Measurements from ENCODE around the gene ZBTB43.
"Not testable (repeated sequence)": the region's sequence is repeated elsewhere in the genome, so short reads cannot be mapped to it uniquely, and the experiment has no call there.

ZBTB43 gene

GRCh38 chr9:126799034-126799433 lies 5.8 kb upstream of the ZBTB43 start:
- DNase-seq (ENCODE audit: low read depth, low spot score): no peak
- no peak overlapping the region for H3K9ac ChIP-seq (ENCODE audit: insufficient read length)
- no peak overlapping the region for H3K4me3 ChIP-seq
- H3K9me3 ChIP-seq (ENCODE audit: low read depth, low read length): no peaks in the 10 kb centered on the region
- no peak overlapping the region for H3K27ac ChIP-seq
- H3K36me3 ChIP-seq (ENCODE audit: insufficient read depth, low read length): no peaks in the 10 kb centered on the region
- no peak for TF ChIP-seq FOXP2 (optimal IDR thresholded peaks at IDR 0.05; ENCODE audit: control extremely low read depth, extremely low read length, insufficient read depth)
- TF ChIP-seq POLR2AphosphoS5 (IDR thresholded peaks at IDR 0.05; ENCODE audit: borderline replicate concordance, low read depth, low read length): no peak
- TF ChIP-seq EZH2 (IDR thresholded peaks at IDR 0.05): no peak

DNA sequence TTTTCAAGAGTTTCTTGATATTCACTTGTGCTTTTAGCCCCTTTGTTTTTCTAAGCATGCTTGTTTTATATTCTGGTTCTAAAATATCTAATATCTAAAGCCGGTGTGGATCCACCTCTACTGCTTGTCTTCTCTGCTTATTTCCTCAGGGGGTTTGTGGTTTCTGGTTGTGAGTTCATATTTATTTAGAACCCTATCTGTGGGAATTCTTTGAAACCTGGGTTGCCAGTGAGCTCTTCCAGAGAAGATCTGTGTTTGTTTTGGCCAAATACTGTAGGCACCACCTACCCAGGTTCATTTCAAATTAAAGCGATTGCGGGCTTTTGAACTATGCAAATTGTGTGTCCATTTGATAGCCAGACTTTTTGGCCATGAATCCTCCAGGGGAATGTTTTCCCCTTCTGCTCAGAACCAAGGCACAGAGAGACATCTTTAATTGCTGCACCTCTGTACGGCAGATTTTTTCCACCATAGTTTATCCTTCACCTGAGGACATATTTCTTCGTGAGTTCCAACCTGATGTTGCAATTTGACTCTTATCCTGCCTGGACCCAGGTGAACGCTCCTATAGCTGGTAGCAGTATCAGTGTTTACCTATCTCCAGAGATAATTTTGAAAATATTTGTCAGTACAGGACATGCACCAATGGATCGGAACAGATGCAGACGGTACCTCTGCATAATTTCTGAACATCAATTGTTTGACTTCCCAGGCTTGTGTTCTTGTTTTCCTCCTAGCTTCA lies 2.4 kb upstream of the ZBTB43 start:
- no peak overlapping the region for H3K9ac ChIP-seq (ENCODE audit: insufficient read length)
- H3K36me3 ChIP-seq (ENCODE audit: insufficient read depth, low read length): no peaks in the 10 kb centered on the region
- H3K9me3 ChIP-seq (ENCODE audit: low read depth, low read length): no peaks in the 10 kb centered on the region
- no peak overlapping the region for H3K4me3 ChIP-seq
- no peak for TF ChIP-seq POLR2AphosphoS5 (IDR thresholded peaks at IDR 0.05; ENCODE audit: borderline replicate concordance, low read depth, low read length)
- no peak for TF ChIP-seq FOXP2 (optimal IDR thresholded peaks at IDR 0.05; ENCODE audit: control extremely low read depth, extremely low read length, insufficient read depth)
- TF ChIP-seq EZH2 (IDR thresholded peaks at IDR 0.05): no peak
- no peak overlapping the region for H3K27ac ChIP-seq
- DNase-seq (ENCODE audit: low read depth, low spot score): no peak

- Histone ChIP-seq H3K4me3 (peak overlapping the region; percentile 80), H3K27ac (peak overlapping the region; percentile 59; the same call in 1 of the 2 replicates), H3K9me3 (ENCODE audit: low read depth, low read length) (no peaks in the 10 kb centered on the region), H3K9ac (ENCODE audit: insufficient read length) (peak overlapping the region; percentile 89), H3K36me3 (ENCODE audit: insufficient read depth, low read length) (peaks cover 5% of the 10 kb centered on the region)
- DNase-seq (ENCODE audit: low read depth, low spot score): no peak
- no peak for TF ChIP-seq EZH2 (IDR thresholded peaks at IDR 0.05)
- TF ChIP-seq POLR2AphosphoS5 (IDR thresholded peaks at IDR 0.05; ENCODE audit: borderline replicate concordance, low read depth, low read length): no peak
- TF ChIP-seq FOXP2 (optimal IDR thresholded peaks at IDR 0.05; ENCODE audit: control extremely low read depth, extremely low read length, insufficient read depth): no peak
Measured at GRCh38 chr9:126804198-126804695, 593 bp upstream of the ZBTB43 start.

DNA sequence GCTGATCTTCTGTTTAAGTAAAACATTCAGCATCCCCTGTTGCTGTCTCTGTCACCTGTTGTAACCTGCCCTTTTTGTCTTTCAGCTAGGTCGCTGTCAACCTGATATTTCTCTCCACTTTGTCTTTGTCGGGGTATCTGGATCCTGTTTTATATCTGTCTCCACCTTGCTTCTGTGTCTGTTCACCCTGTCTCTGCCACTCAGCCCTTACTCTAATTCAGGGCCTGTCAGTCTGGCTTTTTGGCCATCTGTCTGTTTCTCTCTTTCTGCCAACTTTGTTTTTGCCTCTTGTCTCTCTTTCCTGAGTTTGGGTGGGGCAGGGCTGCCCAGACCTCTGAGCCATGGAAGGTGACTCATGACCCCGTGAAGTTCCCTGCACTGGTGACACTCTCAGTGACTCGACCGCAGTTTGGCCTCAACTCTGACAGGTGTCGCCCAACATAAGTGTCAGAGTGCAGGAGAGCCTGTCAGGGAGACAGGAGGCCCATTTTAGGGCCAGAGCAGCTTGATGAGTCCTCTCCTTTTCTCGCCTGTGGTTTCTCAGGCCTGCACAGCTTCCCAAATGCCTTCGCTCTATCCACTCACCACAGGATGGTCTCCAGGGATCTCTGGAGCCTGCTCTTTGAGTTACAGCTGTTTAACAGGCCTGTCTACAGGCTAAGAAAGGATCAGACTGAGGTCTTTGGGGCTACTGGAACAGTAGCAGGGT lies 868 bp downstream of the ZBTB43 start:
- no peak for TF ChIP-seq POLR2AphosphoS5 (IDR thresholded peaks at IDR 0.05; ENCODE audit: borderline replicate concordance, low read depth, low read length)
- TF ChIP-seq FOXP2 (optimal IDR thresholded peaks at IDR 0.05; ENCODE audit: control extremely low read depth, extremely low read length, insufficient read depth): no peak
- TF ChIP-seq EZH2 (IDR thresholded peaks at IDR 0.05): no peak
- no peaks in the 10 kb centered on the region for H3K9me3 ChIP-seq (ENCODE audit: low read depth, low read length)
- H3K27ac ChIP-seq: 0 out of 2 replicates have a peak overlapping the region, but pooled peaks have one; percentile 2
- peak overlapping the region; percentile 80 for H3K4me3 ChIP-seq
- H3K9ac ChIP-seq (ENCODE audit: insufficient read length): peak overlapping the region; percentile 89
- peaks cover 9% of the 10 kb centered on the region for H3K36me3 ChIP-seq (ENCODE audit: insufficient read depth, low read length)
- DNase-seq (ENCODE audit: low read depth, low spot score): no peak

DNA sequence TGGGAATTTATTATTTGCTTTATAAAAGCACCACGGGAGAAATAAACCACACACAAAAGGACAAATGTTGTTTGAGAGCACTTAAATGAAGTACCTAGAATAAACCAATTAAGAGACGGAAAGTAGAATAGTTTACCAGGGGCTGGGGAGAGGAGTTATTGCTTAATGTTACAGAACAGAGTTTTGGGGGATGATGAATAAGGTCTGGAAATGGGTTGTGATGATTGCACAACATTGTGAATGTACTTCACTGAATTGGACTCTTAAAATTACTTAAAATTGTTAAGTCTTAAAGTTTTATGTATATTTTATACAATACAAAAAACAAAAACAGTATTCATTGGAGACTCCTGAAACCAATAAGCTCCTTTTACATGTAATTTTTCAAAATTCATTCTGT lies 1.5 kb downstream of the ZBTB43 start:
- no peak for TF ChIP-seq POLR2AphosphoS5 (IDR thresholded peaks at IDR 0.05; ENCODE audit: borderline replicate concordance, low read depth, low read length)
- no peak for TF ChIP-seq EZH2 (IDR thresholded peaks at IDR 0.05)
- TF ChIP-seq FOXP2 (optimal IDR thresholded peaks at IDR 0.05; ENCODE audit: control extremely low read depth, extremely low read length, insufficient read depth): no peak
- Histone ChIP-seq H3K4me3 (peak overlapping the region; percentile 80), H3K9me3 (ENCODE audit: low read depth, low read length) (no peaks in the 10 kb centered on the region), H3K36me3 (ENCODE audit: insufficient read depth, low read length) (peaks cover 12% of the 10 kb centered on the region), H3K27ac (peak overlapping the region; percentile 64; the same call in 1 of the 2 replicates), H3K9ac (ENCODE audit: insufficient read length) (peak overlapping the region; percentile 89)
- DNase-seq (ENCODE audit: low read depth, low spot score): no peak

GRCh38 chr9:126809068-126809467 lies 4.2 kb downstream of the ZBTB43 start:
- H3K36me3 ChIP-seq (ENCODE audit: insufficient read depth, low read length): peaks cover 28% of the 10 kb centered on the region
- no peak overlapping the region for H3K4me3 ChIP-seq
- H3K27ac ChIP-seq: no peak overlapping the region
- H3K9ac ChIP-seq (ENCODE audit: insufficient read length): no peak overlapping the region
- H3K9me3 ChIP-seq (ENCODE audit: low read depth, low read length): no peaks in the 10 kb centered on the region
- DNase-seq (ENCODE audit: low read depth, low spot score): no peak
- TF ChIP-seq FOXP2 (optimal IDR thresholded peaks at IDR 0.05; ENCODE audit: control extremely low read depth, extremely low read length, insufficient read depth): no peak
- no peak for TF ChIP-seq EZH2 (IDR thresholded peaks at IDR 0.05)
- TF ChIP-seq POLR2AphosphoS5 (IDR thresholded peaks at IDR 0.05; ENCODE audit: borderline replicate concordance, low read depth, low read length): no peak

GRCh38 chr9:126810221-126810620 lies 5.4 kb downstream of the ZBTB43 start:
- H3K9ac ChIP-seq (ENCODE audit: insufficient read length); H3K9me3 ChIP-seq (ENCODE audit: low read depth, low read length); H3K27ac ChIP-seq; H3K4me3 ChIP-seq; DNase-seq (ENCODE audit: low read depth, low spot score): not testable (repeated sequence)
- H3K36me3 ChIP-seq (ENCODE audit: insufficient read depth, low read length): peaks cover 28% of the 10 kb centered on the region

GRCh38 chr9:126813072-126813471 lies 8.2 kb downstream of the ZBTB43 start:
- no peak for DNase-seq (ENCODE audit: low read depth, low spot score)
- H3K9me3 ChIP-seq (ENCODE audit: low read depth, low read length): peaks cover 16% of the 10 kb centered on the region
- peak overlapping the region; percentile 44 for H3K4me3 ChIP-seq
- no peak overlapping the region for H3K9ac ChIP-seq (ENCODE audit: insufficient read length)
- H3K27ac ChIP-seq: peak overlapping the region; percentile 80; the same call in 1 of the 2 replicates
- H3K36me3 ChIP-seq (ENCODE audit: insufficient read depth, low read length): peaks cover 53% of the 10 kb centered on the region
- TF ChIP-seq POLR2AphosphoS5 (IDR thresholded peaks at IDR 0.05; ENCODE audit: borderline replicate concordance, low read depth, low read length) (no peak), EZH2 (IDR thresholded peaks at IDR 0.05) (no peak), FOXP2 (optimal IDR thresholded peaks at IDR 0.05; ENCODE audit: control extremely low read depth, extremely low read length, insufficient read depth) (no peak)
